Measurements from ENCODE around the gene HSPG2. TPM values are rescaled to one million over a fixed set of nuclear protein-coding genes. Genes with fewer than 3 reads are reported as not detected.

The HSPG2 gene
- total and polyA plus RNA-seq, 2 of the 8 experiments (the other 6 are each of a cell fraction or from before 2014, with no cell fraction given): 17.8 to 111 TPM

DNA sequence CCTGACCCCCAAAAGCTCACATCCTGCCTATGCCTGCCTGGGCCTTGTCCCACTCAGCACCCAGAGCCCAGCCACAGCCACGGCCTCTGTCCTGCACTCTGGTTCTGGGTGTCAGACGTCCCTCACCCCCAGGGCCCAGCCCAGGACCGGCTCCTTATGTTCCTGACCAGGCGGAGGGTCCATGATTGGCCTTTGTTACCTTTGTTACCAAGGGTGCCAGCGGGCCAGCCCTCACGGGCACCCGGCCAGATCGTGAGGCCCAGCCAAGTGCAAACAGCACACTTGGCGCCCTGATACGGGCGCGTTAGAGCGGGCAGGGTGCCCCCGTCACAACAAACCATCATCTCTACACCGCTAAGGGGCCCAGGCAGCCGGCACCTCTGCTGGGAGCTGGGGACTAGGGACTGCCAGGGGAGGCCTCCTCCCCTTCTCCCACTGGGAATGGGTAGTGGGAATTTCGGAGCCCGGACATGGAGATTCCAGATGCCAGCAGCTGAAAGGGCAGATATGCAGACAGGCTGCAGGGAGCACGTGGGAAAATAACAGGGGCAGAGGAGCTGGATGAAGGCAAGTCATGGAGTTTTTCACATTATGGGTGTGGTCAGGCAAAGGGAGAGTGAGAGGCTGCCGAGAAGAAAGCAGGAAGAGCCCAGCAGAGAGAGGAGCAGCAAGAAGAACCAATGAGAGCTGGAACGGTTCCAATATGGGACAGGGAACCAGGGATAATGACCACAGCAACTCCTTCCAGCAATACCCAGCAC is 22.1 kb downstream of the HSPG2 start:
- no peak overlapping the region for H3K4me2 ChIP-seq (ENCODE audit: insufficient read depth in 1 of 2, low read depth in 2 of 2, low read length in 2 of 2)
- no peak overlapping the region for H4K5ac ChIP-seq (ENCODE audit: insufficient read length, low read depth, low read length)
- FAIRE-seq (no peak), DNase-seq (ENCODE audit: low read depth in 1 of 2, low spot score in 2 of 2) (no peak)
- TF ChIP-seq EGR1 (IDR thresholded peaks at IDR 0.05; ENCODE audit: borderline replicate concordance, low read depth, low read length) (no peak), RBBP5 (IDR thresholded peaks at IDR 0.05; ENCODE audit: borderline replicate concordance, low read depth, low read length) (no peak), EP300 (IDR thresholded peaks at IDR 0.05; ENCODE audit: borderline replicate concordance in 1 of 2, low read depth in 2 of 2, low read length in 2 of 2) (no peak), JUND (IDR thresholded peaks at IDR 0.05; ENCODE audit: low read length) (no peak), YY1 (IDR thresholded peaks at IDR 0.05; ENCODE audit: low read depth, low read length) (no peak), SP1 (IDR thresholded peaks at IDR 0.05; ENCODE audit: low read depth, low read length) (no peak), CREB1 (IDR thresholded peaks at IDR 0.05) (no peak), JUN (IDR thresholded peaks at IDR 0.05; ENCODE audit: low read depth, low read length) (no peak), BRCA1 (IDR thresholded peaks at IDR 0.05; ENCODE audit: low read depth, low read length) (no peak), SIN3A (conservative IDR thresholded peaks at IDR 0.05 in 1 of 2, IDR thresholded peaks at IDR 0.05 in 1 of 2; ENCODE audit: low read depth in 1 of 2, low read length in 2 of 2) (no peak)
- TF ChIP-seq, protein P1, sequence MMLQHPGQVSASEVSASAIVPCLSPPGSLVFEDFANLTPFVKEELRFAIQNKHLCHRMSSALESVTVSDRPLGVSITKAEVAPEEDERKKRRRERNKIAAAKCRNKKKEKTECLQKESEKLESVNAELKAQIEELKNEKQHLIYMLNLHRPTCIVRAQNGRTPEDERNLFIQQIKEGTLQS (IDR thresholded peaks at IDR 0.05; ENCODE audit: insufficient read depth, low read depth, low read length): no peak
- no peak overlapping the region for H2AFZ ChIP-seq (ENCODE audit: low read length)
- 0 out of 8 replicates have a peak, but pooled peaks cover 0 to 2% (median 0%) of the 10 kb centered on the region in 4 experiments for H3K36me3 ChIP-seq (ENCODE audit: control insufficient read depth in 2 of 4, insufficient read depth in 4 of 4, low read length in 3 of 4)
- H3K56ac ChIP-seq (replicated peaks; ENCODE audit: insufficient read length, low read depth, low read length): no peak overlapping the region
- H3K4ac ChIP-seq (replicated peaks; ENCODE audit: insufficient read length, low read depth, low read length): no peak overlapping the region
- no peak overlapping the region; the same call in 1 of the 2 replicates for H3K18ac ChIP-seq (ENCODE audit: extremely low read depth, low read length)
- H4K8ac ChIP-seq (ENCODE audit: extremely low read depth, insufficient read depth, low read length): no peak overlapping the region; the same call in 1 of the 2 replicates
- WGBS, 2 experiments (ENCODE audit: extremely low coverage in 1 of 2, insufficient coverage in 1 of 2, insufficient read length in 1 of 2, insufficient replicate concordance in 2 of 2, low coverage in 1 of 2, low lambda C conversion rate in 2 of 2, missing lambda C conversion rate in 1 of 2): 91% methylated on average over 21 of the region's 21 CpGs; no CpG with 5 or more reads in 1 of the 2 experiments
- H3K4me3 ChIP-seq (ENCODE audit: extremely low read depth in 1 of 4, insufficient read depth in 2 of 4, low read depth in 3 of 4, low read length in 4 of 4): no peak overlapping the region
- H3K79me2 ChIP-seq (ENCODE audit: control insufficient read depth in 1 of 2, insufficient read depth in 2 of 2, low read length in 2 of 2): peaks cover 0 to 2% of the 10 kb centered on the region in 2 experiments; a peak in 1 of 4 replicates
- H4K91ac ChIP-seq (replicated peaks; ENCODE audit: insufficient read length, low read length): no peak overlapping the region
- no peak overlapping the region for H3K14ac ChIP-seq (ENCODE audit: insufficient read length)
- no peak overlapping the region for H3K27ac ChIP-seq (ENCODE audit: low read depth, low read length)
- H2BK5ac ChIP-seq (ENCODE audit: low read depth, low read length): peak overlapping the region; percentile 28; the same call in 1 of the 2 replicates
- H3K79me1 ChIP-seq (ENCODE audit: low read depth, low read length): peaks cover 5% of the 10 kb centered on the region; the same call in 1 of the 2 replicates
- H2AK5ac ChIP-seq (ENCODE audit: low read depth, low read length): 0 out of 2 replicates have a peak overlapping the region, but pooled peaks have one; percentile 61
- H3K9me3 ChIP-seq (ENCODE audit: insufficient read depth in 2 of 2, low read depth in 1 of 2, low read length in 1 of 2): no peaks in the 10 kb centered on the region
- H2BK120ac ChIP-seq (replicated peaks; ENCODE audit: low read depth, low read length): no peak overlapping the region
- H3K23me2 ChIP-seq (ENCODE audit: low read depth, low read length): no peaks in the 10 kb centered on the region
- no peak overlapping the region for H3K9ac ChIP-seq (replicated peaks in 1 of 4; ENCODE audit: extremely low read depth in 1 of 4, low read depth in 3 of 4, low read length in 3 of 4)
- H2BK15ac ChIP-seq (ENCODE audit: low read length): 0 out of 2 replicates have a peak overlapping the region, but pooled peaks have one; percentile 29
- ChIA-PET POLR2A (ENCODE audit: partially characterized antibody) (interaction anchor here (0.6 to 2.8 kb wide), 11 partner anchors 9 to 46 kb away, joined by 3 to 11 read pairs (median 4); partner anchors contain the start of gene HSPG2), CTCF (ENCODE audit: partially characterized antibody) (interaction anchor here (0.7 to 1.7 kb wide), 7 partner anchors 14 to 133 kb away, joined by 3 to 5 read pairs (median 3); no protein-coding TSS in a partner anchor)
- H2BK12ac ChIP-seq (ENCODE audit: low read depth, low read length): 0 out of 2 replicates have a peak overlapping the region, but pooled peaks have one; percentile 87
- peak overlapping the region; percentile 72; the same call in 1 of the 2 replicates for H2BK20ac ChIP-seq (ENCODE audit: low read length)
- H3K4me1 ChIP-seq (replicated peaks in 1 of 4; ENCODE audit: control insufficient read depth in 3 of 4, insufficient read depth in 4 of 4, low read length in 3 of 4): peaks cover 10 to 42% (median 24%) of the 10 kb centered on the region in 4 experiments
- H4K20me1 ChIP-seq (replicated peaks in 1 of 2; ENCODE audit: control insufficient read depth in 1 of 2, insufficient read depth in 2 of 2, low read length in 2 of 2): peaks cover 3 to 9% of the 10 kb centered on the region in 2 experiments
- H3K23ac ChIP-seq (ENCODE audit: insufficient read length): no peak overlapping the region
- H3K27me3 ChIP-seq (replicated peaks in 1 of 4; ENCODE audit: control insufficient read depth in 3 of 4, extremely low read depth in 1 of 4, insufficient read depth in 3 of 4, low read length in 3 of 4): no peaks in the 10 kb centered on the region
